GM18511 (cell line): ENCODE results near the gene CORO2B.

Source experiments
- ATAC-seq: cut with Tn5 transposase; IDR thresholded peaks from one replicate; pipeline ENCODE4 v1.9.1; 2021; ENCODE audit warnings: mild to moderate bottlenecking, moderate library complexity; ENCODE audit not compliant: unreplicated experiment

Gene CORO2B, protein sequence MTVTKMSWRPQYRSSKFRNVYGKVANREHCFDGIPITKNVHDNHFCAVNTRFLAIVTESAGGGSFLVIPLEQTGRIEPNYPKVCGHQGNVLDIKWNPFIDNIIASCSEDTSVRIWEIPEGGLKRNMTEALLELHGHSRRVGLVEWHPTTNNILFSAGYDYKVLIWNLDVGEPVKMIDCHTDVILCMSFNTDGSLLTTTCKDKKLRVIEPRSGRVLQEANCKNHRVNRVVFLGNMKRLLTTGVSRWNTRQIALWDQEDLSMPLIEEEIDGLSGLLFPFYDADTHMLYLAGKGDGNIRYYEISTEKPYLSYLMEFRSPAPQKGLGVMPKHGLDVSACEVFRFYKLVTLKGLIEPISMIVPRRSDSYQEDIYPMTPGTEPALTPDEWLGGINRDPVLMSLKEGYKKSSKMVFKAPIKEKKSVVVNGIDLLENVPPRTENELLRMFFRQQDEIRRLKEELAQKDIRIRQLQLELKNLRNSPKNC

DNA sequence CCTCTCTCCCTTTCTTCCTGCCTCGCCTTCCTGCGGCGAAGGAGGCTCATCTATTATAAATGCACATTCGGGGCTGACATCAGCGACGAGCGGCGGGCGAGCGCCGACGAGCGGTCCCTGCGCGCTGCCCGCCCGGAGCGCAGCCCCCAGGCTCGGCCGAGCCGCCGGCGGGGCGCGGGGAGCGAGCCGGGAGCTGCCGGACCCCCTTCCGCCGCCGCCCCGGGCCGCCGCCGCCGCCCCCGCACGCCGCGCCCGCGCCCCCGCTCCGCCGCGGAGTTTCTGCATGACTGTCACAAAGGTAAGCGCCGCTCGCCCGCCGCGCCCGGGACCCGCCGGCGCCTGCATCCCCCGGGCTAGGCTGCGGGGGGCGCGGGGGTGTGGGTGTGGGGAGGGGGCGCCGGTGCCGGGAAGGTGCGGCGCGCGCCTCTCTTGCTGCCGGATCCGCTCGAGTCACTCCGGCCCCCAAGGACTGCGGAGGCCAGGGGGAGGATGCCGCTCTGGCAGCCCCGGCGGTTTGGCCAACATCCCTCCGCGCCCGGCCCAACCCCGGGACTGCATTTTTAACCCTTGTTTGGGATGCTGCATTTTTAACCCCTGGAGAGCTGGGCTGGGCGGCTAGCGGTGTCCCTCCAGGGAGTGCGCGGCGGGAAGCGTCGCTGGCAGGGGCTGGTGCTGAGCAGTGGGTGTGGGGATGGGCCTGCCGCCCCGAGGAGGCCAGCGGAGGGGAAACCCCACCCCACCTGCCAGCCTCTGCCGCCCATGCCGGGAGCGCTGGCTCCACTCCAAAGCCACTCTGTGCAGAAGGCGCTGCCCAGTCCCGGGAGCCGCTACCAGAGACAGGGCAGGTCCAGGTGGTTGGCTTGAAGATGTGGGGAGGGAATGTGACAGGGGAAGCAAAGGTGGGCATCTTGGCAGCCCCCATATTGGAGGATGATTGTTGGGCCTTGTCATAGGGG is at the start of gene CORO2B:
TSS of gene CORO2B (plus strand) at position 14 of the 956 bp plus-strand sequence. CDS start at position 284, 270 bp downstream.
- no peak for ATAC-seq

DNA sequence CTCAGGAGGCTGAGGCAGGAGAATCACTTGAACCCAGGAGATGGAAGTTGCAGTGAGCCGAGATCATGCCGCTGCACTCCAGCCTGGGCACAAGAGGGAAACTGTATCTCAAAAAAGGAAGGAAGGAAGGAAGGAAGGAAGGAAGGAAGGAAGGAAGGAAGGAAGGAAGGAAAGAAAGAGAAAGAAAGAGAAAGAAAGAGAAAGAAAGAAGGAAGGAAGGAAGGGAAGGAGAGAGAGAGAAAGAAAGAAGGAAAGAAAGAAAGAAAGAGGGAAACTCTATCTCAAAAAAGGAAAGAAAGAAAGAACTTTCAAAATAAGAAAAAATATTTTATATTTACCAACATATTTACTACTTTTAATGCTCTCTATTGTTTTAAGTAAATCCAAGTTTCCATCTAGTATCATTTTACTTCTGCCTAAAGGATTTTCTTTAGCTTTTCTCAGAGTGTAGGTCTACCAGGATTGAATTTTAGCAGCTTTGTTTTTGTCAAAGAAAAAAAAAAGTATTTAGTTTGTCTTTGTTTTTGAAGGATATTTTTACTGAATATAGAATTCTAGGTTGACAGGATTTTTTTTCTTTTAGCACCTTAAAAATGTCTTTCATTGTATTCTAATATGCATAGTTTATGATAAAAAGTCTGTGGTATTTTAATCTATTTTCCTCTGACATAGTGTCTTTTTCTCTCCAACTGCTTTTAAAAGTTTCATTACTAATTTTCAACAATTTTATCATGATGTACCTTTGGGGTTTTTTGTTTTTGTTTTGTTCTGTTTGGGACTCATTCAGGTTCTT is 47.2 kb upstream of the CORO2B start:
- no peak for ATAC-seq

DNA sequence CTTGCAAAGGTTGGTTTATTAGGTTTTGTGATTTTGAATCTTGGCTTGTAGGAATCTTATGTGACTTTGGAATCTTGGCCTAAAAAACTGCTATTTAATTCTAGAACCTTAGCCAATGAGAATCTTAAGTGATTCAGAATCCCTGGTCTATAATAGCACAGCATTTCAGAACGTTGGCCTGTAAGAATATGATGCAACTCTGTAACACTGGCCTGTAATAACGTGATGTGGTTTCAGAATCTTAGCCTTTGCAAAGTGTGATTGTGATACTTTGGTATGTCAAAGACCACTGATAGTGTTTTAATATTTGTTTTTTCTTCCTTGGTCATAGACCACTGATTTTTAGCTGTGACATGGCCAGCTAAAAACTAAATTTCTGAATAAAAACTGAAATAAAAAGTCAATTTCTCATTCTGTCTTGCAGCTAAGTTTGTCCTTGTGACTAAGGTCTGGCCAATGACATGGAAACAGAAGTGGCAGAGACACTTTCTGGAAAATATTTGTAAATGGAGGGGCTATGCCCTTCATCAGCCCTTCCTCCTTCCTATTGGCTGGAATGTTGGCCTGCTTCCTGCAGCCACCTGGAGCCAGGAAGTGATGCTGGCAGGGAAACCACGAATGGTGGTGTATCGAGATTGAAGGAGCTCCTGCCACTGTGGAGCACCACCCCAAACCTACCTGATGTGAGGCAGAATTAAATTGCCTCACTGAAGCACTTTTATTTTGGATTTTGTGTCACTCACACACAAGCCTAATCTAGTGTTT is 42.3 kb upstream of the CORO2B start:
- ATAC-seq, result no peak

DNA sequence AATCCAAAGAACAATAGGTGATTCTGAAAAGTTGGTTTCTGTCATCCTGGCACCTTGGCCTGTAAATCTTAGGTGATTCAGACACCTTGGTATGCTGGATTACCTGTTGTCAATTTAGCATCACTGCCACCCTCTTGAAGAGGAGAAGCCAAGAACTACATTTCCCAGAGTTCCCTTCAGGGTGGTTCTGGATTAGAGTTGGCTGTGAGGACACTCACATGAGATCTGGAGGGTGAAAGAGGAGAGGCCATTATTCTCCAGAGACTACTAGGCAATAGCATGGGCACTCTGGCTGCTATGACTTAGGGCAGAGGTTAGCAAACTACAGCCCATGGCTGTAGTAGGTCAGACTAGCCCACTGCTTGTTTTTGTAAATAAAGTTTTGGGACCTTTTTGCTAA is 41.7 kb upstream of the CORO2B start:
- ATAC-seq, result no peak

DNA sequence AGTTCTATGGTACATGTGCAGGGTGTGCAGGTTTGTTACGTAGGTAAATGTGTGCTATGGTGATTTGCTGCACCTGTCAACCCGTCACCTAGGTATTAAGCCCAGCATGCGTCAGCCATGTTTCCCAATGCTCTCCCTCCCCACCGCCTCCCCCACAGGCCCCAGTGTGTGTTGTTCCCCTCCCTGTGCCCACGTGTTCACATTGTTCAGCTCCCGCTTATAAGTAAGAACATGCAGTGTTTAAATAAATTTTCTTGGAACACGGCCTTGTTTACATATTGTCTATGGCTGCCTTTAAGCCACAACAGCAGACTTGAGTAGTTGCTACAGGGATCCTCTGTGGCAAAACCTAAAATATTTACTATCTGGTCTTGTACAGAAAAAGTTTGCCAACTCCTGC is 41.3 kb upstream of the CORO2B start:
- ATAC-seq, result no peak

DNA sequence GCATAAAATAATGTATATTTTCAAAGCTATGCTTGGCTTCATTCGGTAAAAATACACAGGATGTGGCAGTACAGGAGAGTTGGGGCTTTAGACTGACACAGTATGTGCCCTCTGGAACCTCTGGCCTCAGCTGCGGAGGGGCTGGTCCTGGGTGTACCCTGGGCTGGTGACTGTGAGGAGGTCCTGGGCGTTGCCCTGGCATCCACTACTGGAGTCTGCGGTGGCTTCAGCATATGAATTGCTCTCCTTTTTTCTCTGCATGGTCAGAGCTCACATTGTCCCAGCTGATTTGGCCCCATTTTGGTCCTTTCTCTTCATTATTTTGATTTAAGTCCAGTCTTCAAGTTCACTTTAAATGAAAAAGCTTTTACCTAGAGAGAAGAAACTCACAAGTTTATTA is 40.5 kb upstream of the CORO2B start:
- no peak for ATAC-seq

DNA sequence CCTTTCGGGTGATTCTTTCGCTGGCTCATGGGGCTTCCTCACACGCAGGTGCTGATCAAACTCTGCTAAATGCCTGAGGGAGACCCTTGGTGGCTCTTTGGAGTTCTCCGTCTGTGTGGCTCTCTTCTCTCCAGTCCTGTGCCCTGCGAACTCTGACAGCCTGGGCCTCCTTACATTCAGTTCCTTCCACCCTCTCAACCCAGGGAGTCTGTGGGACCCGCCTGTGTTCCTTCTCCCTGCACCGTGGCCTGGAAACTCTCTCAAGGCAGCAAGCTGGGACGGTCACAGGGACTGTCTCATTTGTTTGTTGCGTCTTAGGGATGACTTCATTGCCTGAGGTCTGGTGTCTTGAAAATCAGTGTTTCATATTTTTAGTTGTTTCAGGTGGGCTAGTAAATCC is 37.0 kb upstream of the CORO2B start:
- ATAC-seq, result no peak

DNA sequence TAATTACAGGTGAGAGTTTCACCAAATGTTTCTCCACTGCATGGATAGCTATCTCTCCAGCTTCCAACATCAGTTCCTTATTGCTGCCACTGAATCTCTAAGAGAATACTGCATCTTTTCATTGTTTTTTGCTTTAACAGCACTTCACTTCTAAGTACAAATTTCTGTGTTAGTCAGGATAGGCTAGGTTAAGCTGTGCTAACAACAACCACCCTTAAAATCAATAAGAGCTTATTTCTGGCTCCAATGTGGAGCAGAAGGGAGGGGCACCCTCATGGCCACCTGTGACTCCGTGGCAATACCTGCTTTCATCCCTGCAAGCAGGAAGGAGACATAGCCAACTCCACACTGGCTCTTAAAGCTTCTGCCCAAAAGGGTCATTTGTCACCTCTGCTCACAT is 36.4 kb upstream of the CORO2B start:
- ATAC-seq, result no peak

DNA sequence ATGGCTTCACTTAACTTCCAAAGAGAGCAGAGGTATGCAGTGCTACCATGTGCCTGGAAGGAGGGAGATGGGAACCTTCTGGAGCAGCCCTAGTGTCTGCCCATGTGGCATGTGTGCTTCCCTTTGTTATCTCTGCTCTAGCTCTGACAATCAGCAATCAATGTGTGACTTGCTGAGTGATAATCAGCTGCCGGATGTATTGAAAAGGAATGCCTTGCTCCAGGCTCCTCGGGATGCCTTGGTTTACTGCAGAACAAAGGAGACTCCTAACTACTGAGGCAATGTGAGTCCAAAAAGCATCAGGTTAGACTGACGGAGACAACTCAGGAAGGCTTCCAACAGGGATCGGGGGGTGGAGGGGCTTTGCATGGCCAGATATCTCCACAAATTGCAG is 36.0 kb upstream of the CORO2B start:
- ATAC-seq, result no peak

DNA sequence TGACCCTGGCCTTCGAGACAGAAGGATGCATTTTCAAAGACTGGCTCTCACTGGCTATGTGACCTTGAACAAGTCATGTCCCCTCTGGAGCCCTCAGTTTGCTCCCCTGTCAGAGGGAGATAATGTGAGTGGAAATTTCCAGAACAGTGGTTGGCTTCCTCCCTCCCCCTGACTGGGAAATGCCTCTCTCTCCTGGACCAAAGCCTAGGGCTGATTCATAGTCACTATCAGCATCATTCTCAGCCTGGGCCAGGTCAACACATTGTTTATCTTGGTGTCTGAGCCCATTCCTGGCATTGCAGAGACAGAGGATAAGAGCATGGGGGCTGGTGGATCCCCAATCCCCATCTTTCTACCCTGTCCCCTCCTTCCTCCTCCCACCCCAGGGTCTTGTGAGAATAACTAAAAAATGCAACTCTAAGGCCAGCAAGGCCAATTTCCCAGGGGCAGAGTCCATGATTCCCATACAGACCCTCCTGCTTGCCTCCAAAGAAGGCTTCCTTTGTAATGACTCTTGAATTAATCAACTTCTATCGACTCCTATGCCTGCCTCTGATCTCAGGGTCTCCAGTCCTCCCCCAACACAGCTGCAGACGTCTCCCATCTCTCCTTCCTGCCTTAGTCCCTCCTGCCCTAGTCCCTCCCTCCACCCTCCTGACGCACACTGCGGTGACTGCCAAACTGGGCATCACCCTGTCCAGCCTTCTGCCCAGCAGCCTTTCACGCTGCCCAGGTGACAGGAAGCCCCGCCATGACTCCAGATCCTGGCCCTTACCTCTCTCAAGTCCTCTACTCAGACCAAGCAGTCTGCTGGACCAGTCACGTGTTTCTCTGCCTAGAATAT is 35.4 kb upstream of the CORO2B start:
- no peak for ATAC-seq

DNA sequence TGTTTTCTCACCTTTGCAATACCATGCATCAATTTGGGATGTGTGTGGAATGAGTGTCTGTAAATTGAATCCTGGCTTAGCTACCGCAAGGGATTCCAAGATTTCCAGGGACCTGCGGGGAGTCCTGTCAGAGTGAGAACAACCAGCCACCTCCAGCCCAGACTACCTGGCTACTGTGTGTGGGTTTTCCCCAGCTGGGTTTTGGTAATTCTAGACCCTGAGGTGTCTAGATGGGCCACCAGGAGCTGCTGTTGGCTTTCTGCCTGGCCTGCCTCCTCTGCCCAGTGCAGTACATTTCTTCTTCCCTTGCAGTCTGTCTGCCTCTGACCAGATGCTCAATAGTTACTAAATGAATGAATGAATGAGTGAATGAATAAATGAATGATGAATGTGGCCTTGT is 32.5 kb upstream of the CORO2B start:
- no peak for ATAC-seq

DNA sequence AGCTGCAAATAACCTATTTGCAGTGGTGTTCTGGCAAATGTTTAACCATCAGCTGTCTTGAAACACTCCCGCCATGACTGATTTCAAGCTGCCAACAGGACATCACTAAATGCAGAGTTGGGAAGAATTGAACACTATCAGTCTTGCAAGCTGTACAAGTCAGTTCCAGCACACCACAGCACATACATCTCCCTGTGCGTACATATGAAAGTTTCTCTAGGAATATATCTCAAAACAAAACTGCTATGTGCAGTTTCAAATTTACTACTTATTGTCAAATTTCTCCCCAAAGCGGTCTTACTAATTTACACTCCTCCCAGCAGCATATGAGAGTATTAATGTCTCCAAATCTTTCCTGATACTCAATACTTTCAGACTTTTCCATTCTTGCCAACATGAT is 30.4 kb upstream of the CORO2B start:
- no peak for ATAC-seq

DNA sequence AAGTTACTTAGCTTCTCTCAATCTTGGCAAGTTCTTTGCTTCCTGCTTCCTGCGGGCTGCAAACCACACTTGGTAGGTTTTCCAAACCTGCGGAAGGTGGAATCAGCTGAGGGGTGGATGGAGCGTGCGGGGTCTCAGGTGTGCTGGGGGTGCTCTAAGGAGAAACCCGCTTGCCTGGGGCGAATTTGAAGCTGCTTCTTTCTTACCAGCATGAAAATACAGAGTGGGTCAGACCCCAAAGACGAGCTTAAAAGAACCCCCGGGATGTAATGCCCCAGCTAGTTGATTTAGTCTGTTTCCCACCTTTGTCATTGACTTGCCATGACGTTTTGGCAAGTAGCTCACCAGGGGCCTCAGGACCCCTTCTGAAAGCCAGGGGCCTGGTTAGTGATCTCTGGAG is 28.8 kb upstream of the CORO2B start:
- ATAC-seq, result no peak

DNA sequence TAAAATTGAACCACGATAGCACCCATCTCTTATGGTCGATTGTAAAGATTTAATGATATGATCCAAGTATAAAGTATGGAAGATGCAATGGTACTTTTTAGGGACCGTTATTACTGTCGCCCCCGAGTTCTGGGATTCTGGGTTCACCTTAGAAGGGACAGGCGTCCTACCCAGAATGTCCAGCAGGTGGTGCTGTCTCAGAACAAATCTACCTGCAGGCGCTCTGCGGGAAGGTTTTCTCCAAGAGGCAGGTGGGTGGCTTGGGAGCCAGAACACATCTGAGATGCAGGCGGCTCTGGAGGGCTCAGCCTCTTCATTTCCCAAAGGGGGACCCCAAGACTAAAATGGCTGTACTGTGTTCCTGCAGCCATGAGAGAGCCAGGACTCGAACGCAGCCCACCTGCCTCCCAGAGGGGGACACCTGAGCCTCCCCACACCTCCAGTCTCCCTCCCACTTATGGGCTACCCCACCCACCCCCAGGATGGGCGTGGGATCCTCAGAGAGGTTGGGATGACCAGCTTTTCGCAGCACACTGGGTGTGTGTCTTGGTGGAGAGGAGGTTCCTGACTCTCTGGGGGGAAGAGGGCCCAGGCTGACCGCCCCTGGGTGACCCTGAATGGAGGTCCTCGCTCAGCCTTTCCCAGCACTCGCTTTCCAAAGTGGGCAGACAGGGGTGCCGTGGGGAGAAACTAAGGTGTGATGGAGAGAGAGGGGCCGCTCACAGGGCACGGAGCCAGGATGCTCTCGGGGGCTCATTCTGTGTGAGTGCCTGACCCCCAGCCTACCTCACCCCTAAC is 28.1 kb upstream of the CORO2B start:
- no peak for ATAC-seq

DNA sequence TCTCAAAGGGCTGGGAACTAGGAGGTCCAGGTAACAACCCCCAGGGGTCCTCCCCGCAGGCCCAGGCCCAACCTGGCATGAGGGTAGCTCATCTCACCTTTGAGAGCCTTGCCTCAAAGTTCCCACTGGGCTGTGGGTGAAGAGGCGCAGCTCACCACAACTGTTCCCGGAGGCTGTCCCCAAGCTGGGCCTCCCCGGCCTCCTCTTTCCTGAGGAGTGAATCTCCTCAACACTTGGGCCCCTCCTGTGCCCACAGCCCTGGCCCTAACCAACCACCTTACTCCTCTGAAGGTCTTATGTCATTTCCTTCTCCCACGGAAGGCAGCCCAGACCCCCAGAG is 27.5 kb upstream of the CORO2B start:
- ATAC-seq, result no peak

DNA sequence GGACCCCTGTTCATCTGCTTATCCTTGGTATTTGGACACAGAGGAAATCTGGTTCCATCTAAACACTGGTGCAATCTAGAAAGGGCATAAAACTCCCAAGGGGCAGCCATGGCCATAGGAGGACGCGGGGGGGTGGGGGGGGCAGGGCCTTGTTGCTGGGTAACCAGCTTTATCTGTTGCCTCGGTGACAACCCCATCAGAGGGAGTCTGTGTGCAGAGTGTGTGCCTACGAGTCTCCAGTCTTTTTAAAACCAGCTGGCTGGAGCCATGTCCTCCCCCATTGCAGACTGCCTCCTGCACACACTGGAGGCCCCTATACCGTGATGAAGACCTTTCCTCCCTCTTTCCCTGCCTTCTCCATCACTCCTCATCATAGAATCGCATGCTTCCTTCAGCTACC is 26.4 kb upstream of the CORO2B start:
- ATAC-seq, result no peak

DNA sequence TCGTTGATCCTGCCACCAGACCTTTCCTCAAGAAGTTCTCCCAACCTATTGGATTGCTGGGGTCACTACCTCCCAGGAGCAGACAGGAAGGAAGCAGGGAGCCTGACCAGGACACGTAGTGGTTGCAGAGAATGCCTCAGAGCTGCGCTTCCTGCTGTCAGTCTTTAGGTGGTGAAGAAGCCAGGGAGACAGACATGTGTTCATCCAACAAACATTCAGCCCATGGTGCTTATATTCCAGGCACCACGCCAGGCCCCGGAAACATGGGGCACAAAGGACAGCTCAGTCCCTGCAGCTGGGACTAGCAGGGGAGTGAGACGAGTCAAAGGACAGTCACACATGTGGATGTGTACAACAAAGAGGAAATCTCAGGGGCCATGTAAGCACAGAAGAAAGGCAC is 26.0 kb upstream of the CORO2B start:
- ATAC-seq, result no peak

DNA sequence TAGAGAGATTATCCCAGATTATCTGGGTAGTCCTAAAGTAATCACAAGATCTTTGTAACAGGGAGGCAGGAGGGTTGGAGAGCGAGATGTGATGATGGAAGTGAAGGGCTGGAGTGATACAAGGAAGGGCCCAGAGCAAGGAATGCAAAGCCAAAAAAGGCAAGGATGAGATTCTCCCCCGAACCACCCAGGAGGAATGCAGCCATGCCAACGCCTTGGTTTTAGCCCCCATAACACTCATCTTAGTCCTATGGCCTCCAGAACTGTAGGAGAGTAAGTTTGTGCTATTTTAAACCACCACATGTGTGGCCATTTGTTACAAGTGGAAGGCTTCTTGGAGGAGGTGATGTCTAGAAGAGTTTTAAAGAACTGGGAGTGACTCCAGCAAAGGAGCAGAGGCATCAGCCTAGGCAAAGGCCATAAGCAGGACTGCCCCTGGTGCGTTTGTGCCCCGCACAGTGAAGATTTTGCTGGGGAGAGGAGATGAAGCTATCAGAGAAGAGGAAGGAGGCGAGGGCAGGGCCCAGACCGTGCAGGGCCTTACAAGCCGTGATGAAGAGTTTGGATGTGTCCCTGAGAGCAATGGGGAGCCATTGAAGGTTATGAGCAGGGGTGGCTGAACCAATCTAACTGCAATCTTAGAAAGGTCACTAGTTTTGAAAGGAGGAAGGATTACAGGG is 25.3 kb upstream of the CORO2B start:
- no peak for ATAC-seq
